ENCODE results near the gene USH1G.

Gene USH1G

DNA sequence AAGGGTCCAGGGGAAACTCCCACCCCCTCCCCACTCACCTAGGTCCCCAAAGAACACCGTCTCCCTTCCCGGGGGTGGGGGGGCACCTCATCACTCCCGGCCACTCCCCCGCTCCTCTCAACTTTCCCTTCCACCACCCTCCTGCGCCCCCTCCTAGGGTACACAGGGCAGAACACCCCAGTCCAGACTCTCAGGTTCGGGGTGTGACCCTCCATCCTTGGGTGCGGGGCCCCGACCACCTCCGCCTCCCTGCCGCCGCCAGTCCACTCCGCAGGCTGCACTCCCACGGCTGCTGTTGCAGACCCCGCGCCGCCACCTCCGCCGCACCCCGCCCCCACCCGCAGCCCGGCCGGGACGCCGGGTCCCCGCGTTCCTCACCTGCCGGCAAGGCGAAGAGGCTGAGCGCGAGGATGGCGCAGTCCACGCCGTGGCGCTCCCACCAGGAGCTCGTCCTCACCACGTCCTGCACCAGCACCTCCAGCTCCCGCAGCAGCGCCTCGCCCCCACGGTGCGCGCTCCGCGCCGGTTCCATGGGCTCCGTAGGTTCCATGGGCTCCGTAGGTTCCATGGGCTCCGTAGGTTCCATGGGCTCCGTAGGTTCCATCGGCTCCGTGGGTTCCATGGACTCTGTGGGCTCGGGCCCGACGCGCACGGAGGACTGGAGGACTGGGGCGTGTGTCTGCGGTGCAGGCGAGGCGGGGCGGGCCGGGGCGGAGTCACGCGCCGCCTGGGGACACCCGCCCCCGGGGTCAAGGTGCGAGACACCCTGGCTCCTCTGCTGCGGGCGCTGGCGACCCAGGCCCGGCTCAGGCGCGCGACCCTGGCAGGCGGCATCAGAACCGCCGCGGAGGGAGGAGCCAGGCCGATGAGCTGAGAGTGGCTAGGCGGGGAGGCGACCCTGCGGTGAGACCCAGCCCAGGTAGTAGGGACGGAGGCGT lies 29.8 kb downstream of the USH1G start, which contains the start of gene FADS6:
Gene FADS6, minus strand, starts transcription at position 660 of the 938 bp plus-strand sequence. Its CDS starts 38 bp downstream, at position 622.
- in situ Hi-C loops (cut with MboI; ENCODE audit: low pct_unique_long_range_greater_than_20kb, low sequenced_read_pairs, unreplicated experiment): no loop called here
- TF ChIP-seq, protein P1, sequence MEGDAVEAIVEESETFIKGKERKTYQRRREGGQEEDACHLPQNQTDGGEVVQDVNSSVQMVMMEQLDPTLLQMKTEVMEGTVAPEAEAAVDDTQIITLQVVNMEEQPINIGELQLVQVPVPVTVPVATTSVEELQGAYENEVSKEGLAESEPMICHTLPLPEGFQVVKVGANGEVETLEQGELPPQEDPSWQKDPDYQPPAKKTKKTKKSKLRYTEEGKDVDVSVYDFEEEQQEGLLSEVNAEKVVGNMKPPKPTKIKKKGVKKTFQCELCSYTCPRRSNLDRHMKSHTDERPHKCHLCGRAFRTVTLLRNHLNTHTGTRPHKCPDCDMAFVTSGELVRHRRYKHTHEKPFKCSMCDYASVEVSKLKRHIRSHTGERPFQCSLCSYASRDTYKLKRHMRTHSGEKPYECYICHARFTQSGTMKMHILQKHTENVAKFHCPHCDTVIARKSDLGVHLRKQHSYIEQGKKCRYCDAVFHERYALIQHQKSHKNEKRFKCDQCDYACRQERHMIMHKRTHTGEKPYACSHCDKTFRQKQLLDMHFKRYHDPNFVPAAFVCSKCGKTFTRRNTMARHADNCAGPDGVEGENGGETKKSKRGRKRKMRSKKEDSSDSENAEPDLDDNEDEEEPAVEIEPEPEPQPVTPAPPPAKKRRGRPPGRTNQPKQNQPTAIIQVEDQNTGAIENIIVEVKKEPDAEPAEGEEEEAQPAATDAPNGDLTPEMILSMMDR (IDR thresholded peaks at IDR 0.05; ENCODE audit: extremely low read depth, insufficient read depth, missing control alignments): no peak
- no peak for DNase-seq (ENCODE audit: low spot score)

- DNase-seq (ENCODE audit: low spot score): no peak
These were observed 30.8 kb downstream of the USH1G start for GRCh38 chr17:74892013-74892841.

GRCh38 chr17:74890554-74890953 lies 32.5 kb downstream of the USH1G start:
- TF ChIP-seq, protein P1 (IDR thresholded peaks at IDR 0.05; ENCODE audit: extremely low read depth, insufficient read depth, missing control alignments): no peak
- no peak for DNase-seq (ENCODE audit: low spot score)
- in situ Hi-C loops (cut with MboI; ENCODE audit: low pct_unique_long_range_greater_than_20kb, low sequenced_read_pairs, unreplicated experiment): no loop called here

More at GRCh38 chr17:74892013-74892841, 30.8 kb downstream of the USH1G start:
- TF ChIP-seq, protein P1 (IDR thresholded peaks at IDR 0.05; ENCODE audit: extremely low read depth, insufficient read depth, missing control alignments): no peak
- in situ Hi-C loops (cut with MboI; ENCODE audit: low pct_unique_long_range_greater_than_20kb, low sequenced_read_pairs, unreplicated experiment): no loop called here

- in situ Hi-C loops (cut with MboI; ENCODE audit: low pct_unique_long_range_greater_than_20kb, low sequenced_read_pairs, unreplicated experiment): no loop called here
- TF ChIP-seq, protein P1 (IDR thresholded peaks at IDR 0.05; ENCODE audit: extremely low read depth, insufficient read depth, missing control alignments): no peak
- DNase-seq (ENCODE audit: low spot score): no peak
These were observed 34.6 kb downstream of the USH1G start for GRCh38 chr17:74888469-74888868.

DNA sequence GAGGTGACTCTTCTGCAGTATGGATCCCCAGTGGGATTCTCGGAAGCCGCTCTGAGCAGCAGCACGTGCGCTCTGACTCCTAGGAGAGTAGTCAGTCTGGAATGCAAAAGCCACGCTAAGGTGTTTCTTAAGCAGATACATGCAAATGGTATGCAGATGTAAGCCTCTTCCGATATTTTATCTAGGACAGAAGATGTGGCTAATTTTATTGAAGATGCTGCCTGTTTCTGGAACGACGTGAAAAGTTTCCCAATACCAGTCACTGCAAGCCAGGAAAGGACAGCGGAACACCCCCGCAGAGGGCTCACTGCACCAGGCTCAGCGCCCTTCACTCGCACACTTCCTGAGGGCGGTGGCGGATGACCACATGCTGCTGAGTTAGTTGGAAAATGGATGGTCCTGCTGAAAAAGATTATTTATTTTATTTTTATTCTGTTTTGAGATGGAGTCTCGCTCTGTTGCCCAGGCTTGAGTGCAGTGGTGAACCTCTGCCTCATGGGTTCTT lies 39.8 kb downstream of the USH1G start:
- TF ChIP-seq, protein P1 (IDR thresholded peaks at IDR 0.05; ENCODE audit: extremely low read depth, insufficient read depth, missing control alignments): no peak
- in situ Hi-C loops (cut with MboI; ENCODE audit: low pct_unique_long_range_greater_than_20kb, low sequenced_read_pairs, unreplicated experiment): no loop called here
- no peak for DNase-seq (ENCODE audit: low spot score)

GRCh38 chr17:74882517-74883240 lies 40.4 kb downstream of the USH1G start:
- TF ChIP-seq, protein P1 (IDR thresholded peaks at IDR 0.05; ENCODE audit: extremely low read depth, insufficient read depth, missing control alignments): no peak
- no peak for DNase-seq (ENCODE audit: low spot score)
- in situ Hi-C loops (cut with MboI; ENCODE audit: low pct_unique_long_range_greater_than_20kb, low sequenced_read_pairs, unreplicated experiment): no loop called here

Data from GM13977 (cell line).